HG02642 (cell line): ENCODE data around the gene RNASE3.
A peak's percentile ranks its signal among the peaks of the same experiment; 100 is the strongest.
"Not testable (repeated sequence)": the region's sequence is repeated elsewhere in the genome, so short reads cannot be mapped to it uniquely, and the experiment has no call there.

Source experiments
- ATAC-seq: cut with Tn5 transposase; IDR thresholded peaks from one replicate; pipeline ENCODE4 v1.9.1; 2021; ENCODE audit warnings: mild to moderate bottlenecking; ENCODE audit not compliant: unreplicated experiment, poor library complexity

RNASE3 gene

GRCh38 chr14:20891126-20891825 is at the start of gene RNASE3:
TSS of gene RNASE3 (plus strand) at chr14:20891385. CDS start at chr14:20891687, 302 bp downstream.
- not testable (repeated sequence) for ATAC-seq

GRCh38 chr14:20846560-20846959 is 44.6 kb upstream of the RNASE3 start:
- no peak for ATAC-seq

GRCh38 chr14:20848316-20848954 is 42.8 kb upstream of the RNASE3 start:
- no peak for ATAC-seq

GRCh38 chr14:20848955-20849570 is 42.1 kb upstream of the RNASE3 start:
- ATAC-seq: no peak

GRCh38 chr14:20853042-20853441 is 38.1 kb upstream of the RNASE3 start:
- no peak for ATAC-seq

GRCh38 chr14:20855652-20856291 is 35.4 kb upstream of the RNASE3 start:
- peak; percentile 87 for ATAC-seq

- ATAC-seq: no peak
Observed at GRCh38 chr14:20857207-20857606, 34.0 kb upstream of the RNASE3 start.

- no peak for ATAC-seq
Observed at GRCh38 chr14:20857630-20858261, 33.4 kb upstream of the RNASE3 start.

- no peak for ATAC-seq
Observed at GRCh38 chr14:20866194-20866593, 25.0 kb upstream of the RNASE3 start.

- no peak for ATAC-seq
Observed at GRCh38 chr14:20866963-20867362, 24.2 kb upstream of the RNASE3 start.

- ATAC-seq: peak; percentile 84
Observed at GRCh38 chr14:20873370-20874177, 17.6 kb upstream of the RNASE3 start.

GRCh38 chr14:20877016-20877415 is 14.2 kb upstream of the RNASE3 start:
- no peak for ATAC-seq

- ATAC-seq: no peak
Observed at GRCh38 chr14:20878695-20879094, 12.5 kb upstream of the RNASE3 start.

- not testable (repeated sequence) for ATAC-seq
Observed at GRCh38 chr14:20881229-20881628, 10.0 kb upstream of the RNASE3 start.

GRCh38 chr14:20882787-20883186 is 8.4 kb upstream of the RNASE3 start:
- not testable (repeated sequence) for ATAC-seq

GRCh38 chr14:20888411-20888810 is 2.8 kb upstream of the RNASE3 start:
- ATAC-seq: not testable (repeated sequence)

GRCh38 chr14:20895322-20895721 is 4.1 kb downstream of the RNASE3 start:
- not testable (repeated sequence) for ATAC-seq

GRCh38 chr14:20904393-20905029 is 13.3 kb downstream of the RNASE3 start:
- no peak for ATAC-seq

- no peak for ATAC-seq
Observed at GRCh38 chr14:20905676-20906075, 14.5 kb downstream of the RNASE3 start.
